Measurements from ENCODE around the gene SHCBP1L.

DNA sequence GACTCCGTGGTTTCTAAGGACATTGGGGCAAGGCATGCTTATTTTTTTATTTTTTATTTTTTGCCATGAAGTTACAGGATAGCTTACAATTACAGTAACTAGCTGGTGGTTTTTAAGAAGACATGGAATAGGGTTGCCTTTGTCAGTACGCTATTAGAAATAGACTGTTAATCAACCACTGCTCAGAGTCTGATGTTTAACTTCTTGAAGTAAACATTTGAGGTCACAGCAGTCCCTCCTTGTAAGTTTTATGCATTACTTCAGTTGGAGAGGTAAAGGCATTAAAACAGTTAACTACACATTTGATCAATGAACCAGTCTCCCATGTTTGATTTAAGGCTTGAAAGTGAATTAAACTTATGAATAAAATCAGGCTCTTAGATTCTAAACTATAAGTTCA lies 19.3 kb upstream of the SHCBP1L start:
- TF ChIP-seq, protein P1, sequence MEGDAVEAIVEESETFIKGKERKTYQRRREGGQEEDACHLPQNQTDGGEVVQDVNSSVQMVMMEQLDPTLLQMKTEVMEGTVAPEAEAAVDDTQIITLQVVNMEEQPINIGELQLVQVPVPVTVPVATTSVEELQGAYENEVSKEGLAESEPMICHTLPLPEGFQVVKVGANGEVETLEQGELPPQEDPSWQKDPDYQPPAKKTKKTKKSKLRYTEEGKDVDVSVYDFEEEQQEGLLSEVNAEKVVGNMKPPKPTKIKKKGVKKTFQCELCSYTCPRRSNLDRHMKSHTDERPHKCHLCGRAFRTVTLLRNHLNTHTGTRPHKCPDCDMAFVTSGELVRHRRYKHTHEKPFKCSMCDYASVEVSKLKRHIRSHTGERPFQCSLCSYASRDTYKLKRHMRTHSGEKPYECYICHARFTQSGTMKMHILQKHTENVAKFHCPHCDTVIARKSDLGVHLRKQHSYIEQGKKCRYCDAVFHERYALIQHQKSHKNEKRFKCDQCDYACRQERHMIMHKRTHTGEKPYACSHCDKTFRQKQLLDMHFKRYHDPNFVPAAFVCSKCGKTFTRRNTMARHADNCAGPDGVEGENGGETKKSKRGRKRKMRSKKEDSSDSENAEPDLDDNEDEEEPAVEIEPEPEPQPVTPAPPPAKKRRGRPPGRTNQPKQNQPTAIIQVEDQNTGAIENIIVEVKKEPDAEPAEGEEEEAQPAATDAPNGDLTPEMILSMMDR (IDR thresholded peaks at IDR 0.05), result no peak
- TF ChIP-seq POLR2AphosphoS5 (IDR thresholded peaks at IDR 0.05; ENCODE audit: low read depth, low read length), result no peak
